Measurements from ENCODE around the gene HMGA1.
"Not testable (repeated sequence)": the region's sequence is repeated elsewhere in the genome, so short reads cannot be mapped to it uniquely, and the experiment has no call there.

Gene HMGA1

DNA sequence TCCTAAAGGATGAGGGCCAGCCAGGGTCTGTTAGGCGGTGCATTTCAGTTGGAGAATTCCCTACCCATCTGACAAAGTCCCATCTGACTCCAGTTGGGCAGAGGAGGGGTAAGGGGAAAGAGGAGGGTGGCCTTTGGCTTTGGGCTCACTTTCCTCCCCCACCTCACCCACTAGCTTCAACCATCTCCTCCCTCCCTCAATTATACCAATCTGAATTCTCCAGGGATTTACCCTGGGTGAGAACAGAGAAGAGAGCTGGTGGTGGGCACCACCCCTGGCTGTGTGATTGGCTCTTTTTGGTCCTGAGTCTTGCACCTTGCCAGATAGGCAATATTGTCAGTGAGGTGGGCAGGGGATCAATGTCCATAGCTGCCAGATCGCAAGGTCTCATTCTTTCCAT, 3.2 kb downstream of the HMGA1 start:
- DNase-seq (ENCODE audit: low read depth in 2 of 2): no peak

DNA sequence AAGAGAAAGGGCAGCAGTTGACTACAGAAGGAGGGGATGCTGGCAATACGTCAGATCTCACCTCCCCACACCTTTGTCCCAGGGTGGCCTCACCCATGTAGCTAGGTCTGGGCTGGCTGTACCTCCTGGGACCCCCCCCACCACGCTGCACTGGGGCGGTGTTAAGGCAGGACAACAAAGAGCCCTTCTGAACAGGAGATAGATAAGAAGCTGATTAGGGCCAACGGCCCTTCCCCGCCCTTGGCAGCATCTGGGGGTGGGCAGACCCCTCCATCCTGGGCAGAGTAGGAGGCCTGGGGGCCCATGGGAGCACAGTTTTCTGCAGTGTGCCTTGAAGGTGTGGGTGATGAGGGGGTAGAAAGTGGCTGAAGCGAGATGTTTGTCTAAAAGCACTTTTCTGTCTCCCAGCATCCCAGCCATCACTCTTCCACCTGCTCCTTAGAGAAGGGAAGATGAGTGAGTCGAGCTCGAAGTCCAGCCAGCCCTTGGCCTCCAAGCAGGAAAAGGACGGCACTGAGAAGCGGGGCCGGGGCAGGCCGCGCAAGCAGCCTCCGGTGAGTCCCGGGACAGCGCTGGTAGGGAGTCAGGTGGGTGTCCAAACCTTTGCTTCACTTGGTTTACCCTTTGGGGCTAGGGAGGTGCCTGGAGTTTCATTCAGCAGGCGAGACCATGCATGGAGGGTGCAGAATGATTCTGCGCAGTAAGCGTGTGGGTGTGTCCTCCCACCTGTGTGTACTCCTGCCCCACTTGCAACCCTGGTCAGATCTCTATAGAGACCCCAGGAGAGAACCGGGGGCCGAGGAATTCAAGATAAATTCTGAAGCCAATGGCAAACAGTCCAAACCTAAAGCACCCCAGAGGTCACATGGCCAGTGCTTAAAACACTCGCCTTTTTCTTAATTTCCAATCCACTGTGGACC, 3.9 kb downstream of the HMGA1 start:
- no peak for DNase-seq (ENCODE audit: low read depth in 2 of 2)

DNA sequence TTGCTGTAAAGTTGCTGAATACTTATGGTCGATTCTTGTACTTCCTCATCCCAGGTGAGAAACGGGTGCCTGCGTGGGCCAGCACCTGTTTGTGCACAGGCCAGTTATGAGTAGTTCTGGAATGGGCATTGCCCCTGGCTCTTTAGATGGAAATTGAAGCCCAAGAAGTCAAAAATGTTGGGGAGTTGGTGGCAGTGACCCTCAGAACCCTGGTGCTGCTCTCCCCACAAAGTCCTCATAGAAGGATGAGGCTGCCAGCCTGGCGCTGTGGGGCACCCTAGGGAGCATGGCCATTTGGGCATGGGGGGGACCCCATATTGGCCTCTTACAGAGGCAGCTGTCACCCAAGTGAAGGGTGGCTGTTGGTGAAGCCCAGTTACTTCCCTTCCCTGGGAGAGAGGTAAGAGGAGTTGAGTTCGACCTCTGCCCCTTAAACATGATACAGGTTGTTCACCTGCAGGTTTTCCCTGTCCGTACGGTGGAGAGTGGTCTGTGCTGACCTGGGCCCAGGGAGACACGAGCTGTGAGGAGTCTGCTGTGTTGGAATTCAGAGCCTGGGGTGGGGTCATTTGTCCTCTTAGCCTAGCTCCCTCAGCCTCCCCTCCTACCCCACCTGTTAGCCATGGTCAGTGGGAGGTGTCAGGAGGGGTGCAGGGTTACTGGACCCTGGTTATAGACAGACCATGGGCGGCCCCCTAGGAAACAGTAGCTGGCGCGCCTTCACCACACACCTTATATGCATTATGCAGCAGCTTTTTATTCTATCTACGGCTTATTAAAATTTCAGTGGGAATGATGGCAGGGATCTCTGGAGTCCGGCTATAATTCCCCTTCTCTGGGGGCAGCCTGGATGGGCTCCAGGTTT, 4.9 kb downstream of the HMGA1 start:
- no peak for DNase-seq (ENCODE audit: low read depth in 2 of 2)

DNA sequence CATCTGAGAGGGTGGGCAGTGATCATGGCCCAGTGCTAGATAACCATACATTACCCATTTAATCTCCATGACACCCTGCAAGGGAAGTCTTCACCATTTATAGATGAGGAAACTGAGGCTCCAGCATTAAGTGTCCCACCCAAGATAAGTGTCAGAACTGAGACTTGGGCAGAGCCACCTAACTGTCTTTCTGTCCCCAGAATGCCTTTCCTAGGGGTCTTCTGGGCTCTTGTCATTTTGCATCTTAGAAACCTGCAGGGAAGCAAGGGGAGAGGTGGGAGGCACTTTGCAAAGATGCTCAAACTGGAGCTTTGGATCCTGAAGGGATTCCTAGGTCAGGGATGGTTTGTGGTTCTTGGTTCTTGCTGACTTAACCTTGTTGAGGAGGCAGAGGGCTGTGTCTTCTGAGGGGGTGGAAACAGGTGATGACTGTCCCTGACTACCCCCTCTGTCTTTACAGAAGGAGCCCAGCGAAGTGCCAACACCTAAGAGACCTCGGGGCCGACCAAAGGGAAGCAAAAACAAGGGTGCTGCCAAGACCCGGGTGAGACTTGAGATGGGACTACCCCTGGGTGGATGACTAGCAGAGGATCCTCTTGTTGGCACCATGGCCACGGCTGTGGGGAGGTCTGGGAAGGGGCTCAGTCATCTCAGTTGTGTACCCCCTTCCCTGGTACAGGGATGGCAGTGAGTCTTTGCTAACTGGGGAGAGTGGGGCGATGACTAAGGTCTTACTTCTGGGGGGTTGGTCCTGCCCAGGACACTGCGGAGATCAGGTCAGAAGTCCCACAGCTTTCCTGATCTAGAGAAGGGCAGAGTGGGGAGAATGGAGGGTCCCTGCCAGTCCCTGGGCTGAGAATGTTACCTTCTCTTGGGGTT, 5.8 kb downstream of the HMGA1 start:
- DNase-seq (ENCODE audit: low read depth in 2 of 2): no peak

DNA sequence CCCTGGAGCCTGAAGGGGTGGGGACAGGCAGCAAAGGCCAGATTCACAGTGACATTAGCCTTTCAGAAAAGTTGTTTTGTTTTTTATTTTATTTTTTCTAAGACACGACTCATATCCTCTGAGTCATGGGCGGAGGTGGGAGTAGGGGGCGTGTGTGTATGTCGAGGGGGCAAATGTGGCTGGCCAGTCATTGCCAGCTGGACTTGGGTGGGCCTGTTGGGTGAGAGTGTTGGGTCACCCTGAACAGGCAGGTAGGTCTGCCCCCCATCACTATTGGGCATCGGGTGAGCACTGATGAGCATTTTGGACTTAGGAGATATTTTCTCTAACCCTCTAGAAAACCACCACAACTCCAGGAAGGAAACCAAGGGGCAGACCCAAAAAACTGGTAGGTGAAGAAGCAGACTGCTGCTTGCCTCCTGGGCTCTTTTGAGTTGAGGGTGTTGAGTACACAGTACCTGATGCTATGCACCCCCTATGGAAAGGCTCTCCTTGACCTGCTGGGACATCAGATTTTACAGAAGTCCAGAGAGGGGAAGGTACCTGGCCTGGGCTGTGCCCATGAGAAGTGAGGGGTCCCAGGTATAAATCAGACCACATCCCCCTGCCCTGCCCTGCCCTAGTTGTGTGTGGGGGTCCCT, 6.6 kb downstream of the HMGA1 start:
- DNase-seq (ENCODE audit: low read depth in 2 of 2): no peak

DNA sequence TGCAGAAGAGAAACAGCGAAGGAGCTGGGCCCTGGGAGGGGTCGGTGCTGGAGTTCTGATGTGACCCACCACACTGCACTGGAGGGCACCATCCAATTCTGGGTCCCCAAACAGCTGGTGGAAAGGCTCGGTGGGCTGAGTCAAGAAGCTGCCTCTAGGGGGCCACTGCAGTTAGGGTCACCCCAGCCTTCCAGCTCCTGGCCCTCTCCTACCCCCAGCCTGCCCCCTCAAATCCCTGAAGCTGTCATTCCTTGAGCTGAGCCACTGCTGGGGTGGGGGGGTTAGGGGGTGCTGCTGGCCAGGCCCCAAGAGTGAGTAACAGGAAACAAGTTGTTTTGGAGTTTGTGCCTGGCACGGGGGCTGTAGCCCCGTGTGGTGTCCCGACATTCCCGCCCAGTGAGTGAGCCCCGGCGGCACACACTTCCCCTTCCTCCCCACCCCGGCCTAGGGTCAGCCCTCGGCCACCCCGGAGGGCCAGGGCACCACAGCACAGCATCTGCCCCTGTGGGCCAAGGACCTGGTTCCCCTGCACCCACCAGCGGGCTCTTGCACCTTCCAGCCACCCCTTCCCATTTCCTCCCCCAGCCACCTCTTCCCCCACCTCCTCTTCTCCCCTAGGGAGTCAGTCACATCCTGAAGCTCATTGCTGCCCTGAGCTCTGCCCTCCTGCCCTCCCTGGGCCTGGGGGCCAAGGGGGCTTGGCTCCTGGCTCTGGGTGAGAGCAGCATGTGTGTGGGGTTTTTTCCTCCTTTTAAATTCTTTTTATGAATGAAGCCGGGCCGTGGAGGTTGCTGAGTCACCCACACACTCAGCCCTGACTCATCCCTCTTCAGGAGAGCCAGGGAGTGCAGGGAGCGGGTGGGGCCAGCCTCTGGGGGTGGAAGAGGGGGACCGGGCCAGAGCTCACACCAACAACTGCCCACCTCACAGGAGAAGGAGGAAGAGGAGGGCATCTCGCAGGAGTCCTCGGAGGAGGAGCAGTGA, 7.5 kb downstream of the HMGA1 start:
- peak; percentile 58 to 61 for DNase-seq (ENCODE audit: low read depth in 2 of 2)

DNA sequence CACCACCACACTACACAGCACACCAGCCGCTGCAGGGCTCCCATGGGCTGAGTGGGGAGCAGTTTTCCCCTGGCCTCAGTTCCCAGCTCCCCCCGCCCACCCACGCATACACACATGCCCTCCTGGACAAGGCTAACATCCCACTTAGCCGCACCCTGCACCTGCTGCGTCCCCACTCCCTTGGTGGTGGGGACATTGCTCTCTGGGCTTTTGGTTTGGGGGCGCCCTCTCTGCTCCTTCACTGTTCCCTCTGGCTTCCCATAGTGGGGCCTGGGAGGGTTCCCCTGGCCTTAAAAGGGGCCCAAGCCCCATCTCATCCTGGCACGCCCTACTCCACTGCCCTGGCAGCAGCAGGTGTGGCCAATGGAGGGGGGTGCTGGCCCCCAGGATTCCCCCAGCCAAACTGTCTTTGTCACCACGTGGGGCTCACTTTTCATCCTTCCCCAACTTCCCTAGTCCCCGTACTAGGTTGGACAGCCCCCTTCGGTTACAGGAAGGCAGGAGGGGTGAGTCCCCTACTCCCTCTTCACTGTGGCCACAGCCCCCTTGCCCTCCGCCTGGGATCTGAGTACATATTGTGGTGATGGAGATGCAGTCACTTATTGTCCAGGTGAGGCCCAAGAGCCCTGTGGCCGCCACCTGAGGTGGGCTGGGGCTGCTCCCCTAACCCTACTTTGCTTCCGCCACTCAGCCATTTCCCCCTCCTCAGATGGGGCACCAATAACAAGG, 8.5 kb downstream of the HMGA1 start:
- DNase-seq (ENCODE audit: low read depth in 2 of 2): not testable (repeated sequence)

DNA sequence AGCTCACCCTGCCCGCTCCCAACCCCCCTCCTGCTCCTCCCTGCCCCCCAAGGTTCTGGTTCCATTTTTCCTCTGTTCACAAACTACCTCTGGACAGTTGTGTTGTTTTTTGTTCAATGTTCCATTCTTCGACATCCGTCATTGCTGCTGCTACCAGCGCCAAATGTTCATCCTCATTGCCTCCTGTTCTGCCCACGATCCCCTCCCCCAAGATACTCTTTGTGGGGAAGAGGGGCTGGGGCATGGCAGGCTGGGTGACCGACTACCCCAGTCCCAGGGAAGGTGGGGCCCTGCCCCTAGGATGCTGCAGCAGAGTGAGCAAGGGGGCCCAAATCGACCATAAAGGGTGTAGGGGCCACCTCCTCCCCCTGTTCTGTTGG, 9.1 kb downstream of the HMGA1 start:
- not testable (repeated sequence) for DNase-seq (ENCODE audit: low read depth in 2 of 2)

DNA sequence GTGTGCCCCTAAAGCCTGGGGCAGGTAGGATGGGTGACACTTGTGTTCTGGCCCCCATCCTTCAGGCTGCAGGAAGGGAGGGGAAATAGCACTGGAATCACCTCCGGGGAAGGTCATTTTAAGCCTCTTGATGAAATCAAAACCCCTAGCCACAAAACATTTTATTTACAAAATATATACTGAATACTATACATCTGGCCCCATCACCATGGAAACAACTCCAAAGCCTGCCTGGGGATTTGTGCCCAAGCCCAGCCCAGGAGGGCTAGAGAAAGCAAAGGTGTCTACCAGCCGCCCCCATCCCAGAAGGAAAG, 9.5 kb downstream of the HMGA1 start:
- DNase-seq (ENCODE audit: low read depth in 2 of 2): no peak

DNA sequence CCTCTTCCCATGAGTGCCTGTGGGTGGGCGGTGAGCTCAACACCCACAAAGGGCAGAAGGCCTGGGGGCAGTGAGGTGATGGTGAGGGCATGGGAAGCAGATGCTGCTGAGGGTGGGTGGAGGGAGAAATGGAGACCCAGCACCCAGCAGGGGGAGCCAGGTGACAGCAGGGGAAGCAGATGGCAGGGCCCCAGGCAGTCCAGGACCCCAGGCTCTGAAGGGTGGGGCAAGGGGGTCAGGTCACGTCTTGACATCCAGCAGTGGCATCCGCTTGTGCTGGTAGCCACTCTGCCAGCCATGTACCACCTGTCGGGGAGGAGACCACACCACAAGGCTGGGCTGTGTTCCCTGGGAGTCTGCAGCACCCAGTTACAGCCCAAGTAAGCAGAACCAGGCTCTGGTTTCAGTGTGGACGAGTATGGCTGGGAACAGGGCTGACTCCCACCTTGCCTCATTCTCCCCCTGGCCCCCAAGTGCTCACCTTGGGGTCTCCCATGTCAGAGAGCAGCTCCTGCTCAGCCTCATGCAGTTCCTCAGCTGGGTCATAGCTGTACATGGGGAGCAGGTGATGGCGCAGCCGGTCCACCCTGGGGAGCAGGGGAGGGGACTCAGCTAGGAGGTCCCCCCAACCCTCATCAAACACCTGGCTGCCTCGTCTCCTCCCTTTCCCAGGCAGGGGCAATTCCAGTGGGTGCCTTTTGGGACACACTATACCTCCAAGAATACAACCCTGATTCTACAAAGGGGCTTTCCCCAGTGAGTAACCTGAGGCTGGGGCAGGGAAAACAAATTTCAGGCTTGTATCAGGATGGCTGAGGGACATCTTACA, 10.1 kb downstream of the HMGA1 start:
- peak; percentile 39 to 52 for DNase-seq (ENCODE audit: low read depth in 2 of 2)

DNA sequence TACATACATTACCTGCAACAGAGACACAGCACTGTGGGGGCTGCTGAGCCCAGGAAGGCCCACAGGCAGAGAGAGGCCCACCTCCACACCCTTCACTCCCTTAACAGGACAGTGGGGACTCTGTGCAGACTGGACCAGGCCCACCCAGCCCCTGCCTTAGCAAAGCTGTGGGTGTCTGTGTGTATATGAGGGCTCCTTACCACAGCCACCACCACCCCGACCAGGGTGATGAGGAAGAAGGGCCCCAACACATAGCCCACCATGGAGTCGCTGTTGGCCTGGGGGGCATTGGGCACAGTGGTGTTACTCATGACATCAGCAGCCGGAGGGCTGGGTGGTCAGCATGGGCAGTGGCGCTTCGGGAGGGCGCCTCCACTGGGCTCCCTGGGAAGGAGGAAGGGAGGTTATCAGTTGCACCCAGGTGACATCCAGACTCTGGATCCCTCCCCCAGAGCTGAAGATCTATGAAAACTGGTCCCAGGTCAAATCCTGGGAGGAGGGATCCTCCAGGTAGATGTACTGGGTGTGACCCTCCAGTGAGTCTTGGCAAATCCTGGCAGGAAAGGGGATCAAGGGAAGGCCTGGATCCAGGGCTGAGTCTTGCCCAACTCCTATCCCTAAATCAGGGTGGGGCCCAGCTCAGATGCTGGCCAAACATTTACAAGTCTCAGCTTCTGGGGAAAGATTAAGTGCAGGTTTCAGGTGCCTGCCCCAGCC, 11.0 kb downstream of the HMGA1 start:
- DNase-seq (ENCODE audit: low read depth in 2 of 2): no peak

DNA sequence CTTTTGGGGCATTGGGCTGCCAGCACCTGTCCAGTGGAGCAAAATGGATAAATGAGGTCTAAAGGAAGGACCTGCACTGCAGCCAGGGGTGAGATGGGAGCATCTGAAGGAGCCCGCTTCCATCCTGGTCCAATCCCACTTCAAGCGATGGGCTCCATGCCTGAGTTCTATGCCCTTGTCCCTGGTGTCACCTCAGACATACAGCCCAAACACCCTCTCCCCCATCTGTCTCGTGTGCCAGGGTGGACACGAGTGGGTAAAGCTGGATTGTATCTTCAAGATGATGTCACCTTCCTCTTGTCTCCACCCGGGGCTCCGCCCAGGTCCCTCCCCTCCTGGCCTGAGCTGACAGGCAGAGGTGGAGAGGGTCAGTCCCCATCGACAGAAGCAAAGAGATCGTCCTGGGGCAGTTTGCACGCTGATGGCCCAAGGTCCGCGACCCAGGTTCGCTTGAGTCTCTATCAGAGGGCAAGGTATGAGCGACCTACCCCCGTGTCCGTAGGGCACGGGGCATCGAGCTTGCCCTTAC, 11.6 kb downstream of the HMGA1 start:
- DNase-seq (ENCODE audit: low read depth in 2 of 2): peak in 1 of 2 donors; percentile 25

DNA sequence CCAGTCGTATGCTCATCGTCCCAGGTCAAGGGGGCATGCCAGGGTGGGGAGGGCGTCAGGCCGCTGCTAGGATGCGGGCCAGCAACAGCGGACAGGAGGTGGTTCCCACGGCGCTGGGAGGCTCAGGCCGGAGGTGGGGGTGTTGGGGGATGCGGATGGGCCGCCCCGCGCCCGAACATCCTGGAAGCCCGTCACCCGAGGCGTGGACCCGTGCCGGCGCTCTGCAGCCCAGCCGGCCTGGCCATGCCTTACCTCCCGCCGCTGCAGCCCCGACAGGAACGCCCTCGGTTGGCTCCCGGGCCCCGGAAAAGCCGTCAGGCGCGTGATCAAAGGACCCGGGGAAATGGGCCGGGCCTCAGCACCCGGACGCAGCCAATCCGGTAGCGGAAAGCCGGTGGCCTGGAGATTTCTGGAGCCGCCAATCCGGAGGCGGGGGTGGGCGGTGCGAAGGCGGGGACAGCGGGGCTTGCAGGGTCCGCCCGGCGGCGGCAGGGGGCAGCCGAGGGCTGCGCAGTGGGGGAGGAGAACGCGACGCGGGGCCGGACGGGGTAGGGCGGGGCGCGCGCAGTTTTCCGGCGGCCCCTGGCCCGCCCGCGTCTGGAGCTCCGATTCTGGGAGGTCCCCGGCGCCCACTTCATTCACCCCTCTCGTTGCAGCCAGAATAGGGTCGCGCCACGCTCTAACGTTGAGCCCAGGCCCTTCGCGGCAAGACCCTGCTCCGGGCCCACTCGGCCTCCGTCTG, 12.2 kb downstream of the HMGA1 start, which contains the start of gene SMIM29:
Gene SMIM29 (minus strand): TSS at position 280 of the 742 bp plus-strand sequence. CDS start 1,215 bp downstream, outside the sequence.
- peak; percentile 98 for DNase-seq (ENCODE audit: low read depth in 2 of 2)

DNA sequence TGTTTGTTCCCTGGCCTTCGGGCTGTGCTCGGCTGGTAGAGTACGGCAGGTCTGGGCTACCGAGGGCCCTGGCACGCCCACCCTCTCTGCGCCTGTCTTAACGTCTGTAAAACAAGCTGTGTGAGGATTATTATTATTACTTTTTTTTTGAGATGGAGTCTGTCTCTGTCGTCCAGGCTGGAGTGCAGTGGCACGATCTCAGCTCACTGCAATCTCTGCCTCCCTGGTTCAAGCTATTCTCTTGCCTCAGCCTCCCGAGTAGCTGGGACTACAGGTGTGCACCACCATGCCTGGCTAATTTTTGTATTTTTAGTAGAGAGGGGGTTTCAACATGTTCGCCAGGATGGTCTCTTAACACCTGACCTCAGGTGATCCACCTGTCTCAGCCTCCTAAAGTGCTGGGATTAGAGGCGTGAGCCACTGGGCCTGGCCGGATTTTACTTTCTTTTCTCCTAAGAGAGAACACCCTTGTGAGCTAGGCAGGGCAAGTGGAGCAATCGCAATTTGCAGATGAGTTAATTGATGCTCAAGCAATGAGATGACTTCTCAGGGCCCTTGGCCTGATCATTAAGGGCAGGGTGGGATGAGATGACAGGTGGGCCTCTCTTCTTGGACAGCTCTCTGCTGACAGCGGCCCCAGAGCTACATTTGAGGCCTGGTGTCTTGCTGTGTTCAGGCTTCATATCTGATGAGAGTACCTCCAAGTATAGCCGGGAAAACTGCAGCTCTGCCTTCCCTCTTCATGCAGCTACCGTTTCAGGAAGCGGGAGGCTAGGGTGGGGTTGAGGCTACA, 13.0 kb downstream of the HMGA1 start:
- DNase-seq (ENCODE audit: low read depth in 2 of 2): no peak

DNA sequence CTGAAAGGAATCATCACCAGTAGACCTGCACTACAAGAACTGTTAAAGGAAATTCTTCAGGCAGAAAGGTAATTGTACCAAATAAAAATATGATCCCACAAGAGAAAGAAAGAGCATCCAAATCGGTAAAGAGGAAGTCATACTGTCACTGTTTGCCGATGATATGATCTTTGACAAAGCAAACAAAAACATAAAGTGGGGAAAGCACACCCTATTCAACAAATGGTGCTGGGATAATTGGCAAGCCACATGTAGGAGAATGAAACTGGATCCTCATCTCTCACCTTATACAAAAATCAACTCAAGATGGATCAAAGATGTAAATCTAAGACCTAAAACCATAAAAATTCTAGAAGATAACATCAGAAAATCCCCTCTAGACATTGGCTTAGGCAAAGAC, 15.7 kb downstream of the HMGA1 start:
- not testable (repeated sequence) for DNase-seq (ENCODE audit: low read depth in 2 of 2)

DNA sequence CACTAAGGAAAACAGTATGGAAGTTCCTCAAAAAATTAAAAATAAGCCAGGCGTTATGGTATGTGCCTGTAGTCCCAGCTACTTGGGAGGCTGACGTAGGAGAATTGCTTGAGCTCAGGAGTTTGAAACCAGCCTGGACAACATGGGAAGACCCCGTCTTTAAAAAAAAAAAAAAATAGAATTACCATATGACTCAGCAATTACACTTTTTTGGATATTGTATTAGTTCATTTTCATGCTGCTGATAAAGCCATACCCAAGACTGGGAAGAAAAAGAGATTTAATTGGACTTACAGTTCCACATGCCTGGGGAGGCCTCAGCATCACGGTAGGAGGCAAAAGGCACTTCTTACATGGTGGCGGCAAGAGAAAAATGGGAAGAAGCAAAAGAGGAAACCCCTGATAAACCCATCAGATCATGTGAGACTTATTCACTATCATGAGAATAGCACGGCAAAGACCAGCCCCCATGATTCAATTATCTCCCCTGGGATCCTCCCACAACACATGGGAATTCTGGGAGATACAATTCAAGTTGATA, 22.9 kb downstream of the HMGA1 start:
- DNase-seq (ENCODE audit: low read depth in 2 of 2): no peak
